Amniotic stem cell (primary cell): ENCODE data around the gene MAPK10.
"Not testable (repeated sequence)": the region's sequence is repeated elsewhere in the genome, so short reads cannot be mapped to it uniquely, and the experiment has no call there.

Experiments used
- DNase-seq: peaks from one replicate; lab custom pipeline; 2025; lab: John Stamatoyannopoulos, UW

Gene MAPK10

GRCh38 chr4:86106475-86106874 is 253.4 kb downstream of the MAPK10 start:
- no peak for DNase-seq

DNA sequence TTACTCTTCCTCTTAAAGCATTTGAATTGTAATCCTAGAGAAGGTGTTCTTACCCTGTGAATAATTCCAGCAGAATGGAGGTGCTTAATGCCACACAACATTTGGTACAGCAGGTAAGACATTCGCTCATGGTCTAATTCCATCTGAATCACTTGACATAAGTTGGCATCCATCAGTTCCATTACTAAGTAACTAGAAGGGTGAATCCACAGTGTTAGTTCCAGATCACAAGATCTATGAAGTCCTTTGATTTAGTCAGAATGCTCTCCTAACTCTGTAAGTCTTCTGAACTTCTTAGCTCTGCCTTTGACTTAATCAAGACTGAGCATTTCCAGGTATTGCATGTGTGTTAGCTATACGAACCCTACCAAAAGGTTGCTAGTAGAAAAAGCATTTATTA is 258.0 kb downstream of the MAPK10 start:
- no peak for DNase-seq

- no peak for DNase-seq
Measured at GRCh38 chr4:86101410-86101809, 258.4 kb downstream of the MAPK10 start.

GRCh38 chr4:86100539-86101215 is 259.2 kb downstream of the MAPK10 start:
- DNase-seq, result no peak

DNA sequence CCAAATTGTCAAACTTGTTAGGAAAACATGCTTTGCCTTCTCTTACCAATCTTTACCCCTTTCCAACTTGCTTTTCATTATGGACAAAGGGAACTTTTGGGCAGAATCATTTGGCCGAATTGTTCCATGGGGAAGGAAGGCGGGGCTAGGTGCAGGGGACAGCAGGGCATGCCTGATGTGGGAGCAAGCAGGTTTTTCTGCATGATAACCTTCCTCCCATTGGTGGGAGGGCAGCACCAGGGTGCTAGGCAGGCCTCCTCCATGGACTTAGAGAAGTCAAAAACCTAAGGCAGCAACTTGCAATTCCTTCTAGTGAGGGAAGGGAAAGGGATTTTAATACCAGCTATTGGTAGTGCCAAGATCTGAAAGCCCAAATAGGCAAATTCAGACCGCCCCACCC is 260.5 kb downstream of the MAPK10 start:
- DNase-seq, result no peak

GRCh38 chr4:86098691-86099090 is 261.2 kb downstream of the MAPK10 start:
- no peak for DNase-seq

- DNase-seq, result no peak
Measured at GRCh38 chr4:86096373-86096772, 263.5 kb downstream of the MAPK10 start.

- DNase-seq, result peak; percentile 53
Measured at GRCh38 chr4:86092684-86093083, 267.2 kb downstream of the MAPK10 start.

DNA sequence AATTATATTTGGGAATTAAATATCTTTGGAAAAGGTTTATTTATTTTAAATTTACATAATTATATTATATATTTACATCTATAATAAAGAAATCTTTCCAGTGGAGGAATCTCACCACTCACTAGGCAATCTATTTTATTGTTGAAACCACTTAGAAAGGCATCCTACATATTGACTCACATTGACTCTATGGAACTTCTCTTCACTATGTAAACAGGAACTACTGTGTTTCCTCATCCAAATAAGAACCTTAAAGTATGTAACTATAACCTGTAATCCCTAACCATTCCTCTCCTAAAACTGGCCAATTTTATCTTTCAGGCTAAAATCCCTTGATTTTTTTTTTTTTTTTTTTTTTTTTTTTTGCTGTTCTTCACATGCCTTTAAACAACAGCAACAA is 268.7 kb downstream of the MAPK10 start:
- DNase-seq, result no peak

DNA sequence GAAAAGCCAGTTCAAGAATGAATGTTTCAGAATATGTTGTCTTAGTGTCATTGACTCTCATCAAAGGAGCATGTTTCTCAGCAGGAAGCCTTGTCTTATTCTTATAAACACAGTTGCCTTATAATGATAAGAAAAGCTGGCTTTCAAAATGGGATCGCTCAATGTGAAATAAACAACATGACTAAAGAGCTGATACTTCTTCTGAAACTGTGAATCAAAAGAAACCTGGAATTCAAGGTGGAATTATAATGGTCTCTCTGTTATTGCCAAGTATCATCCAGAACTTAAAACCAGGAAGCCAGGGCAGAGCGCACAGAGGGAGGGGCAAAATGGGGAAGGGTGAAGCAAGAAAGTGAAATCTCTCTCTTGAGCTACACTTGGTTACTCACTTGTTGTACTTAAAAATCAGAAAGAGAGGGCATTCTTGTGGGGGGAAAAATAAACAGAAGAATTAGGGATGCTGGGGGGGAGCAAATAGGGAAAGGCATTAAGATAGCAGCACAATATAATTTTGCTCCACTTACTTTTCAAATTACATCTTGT is 270.0 kb downstream of the MAPK10 start:
- no peak for DNase-seq

GRCh38 chr4:86089053-86089452 is 270.8 kb downstream of the MAPK10 start:
- no peak for DNase-seq

DNA sequence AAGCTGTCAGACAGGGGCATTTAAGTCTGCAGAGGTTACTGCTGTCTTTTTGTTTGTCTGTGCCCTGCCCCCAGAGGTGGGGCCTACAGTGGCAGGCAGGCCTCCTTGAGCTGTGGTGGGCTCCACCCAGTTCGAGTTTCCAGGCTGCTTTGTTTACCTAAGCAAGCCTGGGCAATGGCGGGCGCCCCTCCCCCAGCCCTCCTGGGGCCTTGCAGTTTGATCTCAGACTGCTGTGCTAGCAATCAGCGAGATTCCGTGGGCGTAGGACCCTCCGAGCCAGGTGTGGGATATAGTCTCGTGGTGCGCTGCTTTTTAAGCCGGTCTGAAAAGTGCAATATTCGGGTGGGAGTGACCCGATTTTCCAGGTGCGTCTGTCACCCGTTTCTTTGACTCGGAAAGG is 284.1 kb downstream of the MAPK10 start:
- not testable (repeated sequence) for DNase-seq

- DNase-seq, result no peak
Measured at GRCh38 chr4:86060341-86060740, 299.5 kb downstream of the MAPK10 start.

GRCh38 chr4:86058621-86059020 is 301.2 kb downstream of the MAPK10 start:
- DNase-seq, result no peak

DNA sequence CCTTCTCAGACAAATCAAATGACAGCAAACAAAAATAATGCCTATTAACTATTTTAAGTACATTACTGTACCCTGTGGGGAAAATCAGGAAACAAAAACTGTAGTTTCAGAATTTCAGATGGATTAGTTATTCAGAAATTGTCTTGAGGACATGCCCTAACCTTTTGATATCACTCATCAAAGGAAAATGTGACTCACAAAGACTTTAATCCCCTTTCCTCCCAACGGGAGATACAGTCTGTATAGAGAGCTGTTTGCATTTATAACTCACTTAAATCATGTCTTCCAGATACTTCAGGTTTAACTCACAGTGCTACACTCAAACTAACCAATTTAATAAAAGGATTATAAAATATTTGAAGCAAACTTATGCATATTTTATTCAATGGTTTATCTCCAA is 304.0 kb downstream of the MAPK10 start:
- DNase-seq, result no peak

GRCh38 chr4:86054286-86055032 is 305.4 kb downstream of the MAPK10 start:
- no peak for DNase-seq

GRCh38 chr4:86050496-86050895 is 309.4 kb downstream of the MAPK10 start:
- no peak for DNase-seq

DNA sequence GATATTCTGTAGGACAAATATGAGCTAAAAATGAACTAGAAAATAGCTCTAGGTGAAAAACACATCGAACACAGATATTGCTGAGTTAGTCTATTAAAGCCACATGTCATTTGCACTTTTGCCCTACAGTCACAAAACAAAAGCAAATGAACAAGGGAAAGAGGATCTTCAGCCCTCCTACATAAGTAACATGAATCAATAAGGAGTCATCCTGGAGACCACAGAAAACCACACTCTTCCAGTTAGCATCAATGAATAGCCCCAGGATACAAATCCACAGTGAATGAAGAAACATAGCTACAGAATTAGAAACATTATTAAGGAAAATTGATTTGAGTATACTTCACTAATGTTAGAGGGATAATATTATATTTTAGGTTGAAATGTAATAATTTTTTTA is 311.4 kb downstream of the MAPK10 start:
- no peak for DNase-seq

DNA sequence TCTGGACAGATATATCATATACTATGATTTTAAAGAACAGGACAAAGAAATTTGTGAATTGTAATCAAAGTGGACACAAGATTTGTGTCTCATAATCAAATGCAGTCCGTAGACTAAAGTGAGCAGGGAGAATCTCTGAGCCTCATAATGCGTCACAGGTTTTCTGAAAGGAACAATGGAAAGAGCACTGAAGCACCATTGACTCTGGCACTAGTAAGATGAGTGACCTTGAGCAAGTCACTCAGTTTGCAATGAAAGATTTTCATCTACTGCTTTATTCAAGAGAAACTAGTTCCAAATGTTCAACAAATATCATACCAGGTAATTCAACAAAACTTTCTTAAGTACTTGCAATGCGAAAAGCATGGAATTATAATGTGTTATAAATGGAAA is 315.3 kb downstream of the MAPK10 start:
- DNase-seq, result no peak

DNA sequence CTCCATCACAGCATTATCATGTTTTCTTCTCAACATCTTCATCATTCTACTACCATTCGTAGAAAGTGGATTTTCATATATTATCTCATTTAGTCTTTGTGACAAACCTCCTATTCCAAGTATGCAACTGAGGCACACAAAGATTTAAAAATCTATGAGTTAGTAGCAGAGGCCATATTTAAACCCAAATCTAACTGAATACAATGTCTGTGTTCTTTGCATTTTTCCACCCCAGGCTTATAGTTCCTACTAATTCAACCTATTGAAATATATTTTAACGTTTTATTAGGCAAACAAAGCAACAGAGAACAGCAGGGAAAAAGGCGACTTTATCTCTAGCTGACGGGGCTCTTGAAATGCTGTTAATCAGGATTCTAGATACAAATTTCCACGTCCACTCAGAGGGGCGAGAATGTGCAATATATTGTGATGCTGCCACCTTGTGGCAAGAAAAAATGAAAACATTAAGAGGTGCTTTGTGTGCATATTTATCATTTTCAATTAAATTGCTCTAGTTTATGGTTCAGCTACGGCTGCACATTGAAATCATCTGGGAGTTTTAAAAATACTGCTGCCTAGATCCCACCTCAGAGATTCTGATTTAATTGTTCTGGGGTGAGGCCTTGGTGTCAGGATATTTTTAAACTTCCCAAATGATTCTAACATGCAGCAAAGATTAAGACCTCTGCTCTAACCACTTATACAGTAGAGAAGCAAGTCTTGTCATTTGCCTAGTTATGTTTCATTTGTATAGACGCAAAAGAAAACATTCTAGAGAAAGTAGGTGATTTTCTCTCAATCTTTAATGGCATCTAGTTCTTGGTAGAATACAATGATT is 315.9 kb downstream of the MAPK10 start:
- peak; percentile 33 for DNase-seq

- DNase-seq, result no peak
Measured at GRCh38 chr4:86038037-86038436, 321.8 kb downstream of the MAPK10 start.

- DNase-seq, result no peak
Measured at GRCh38 chr4:86036736-86037135, 323.1 kb downstream of the MAPK10 start.

GRCh38 chr4:86035688-86036087 is 324.2 kb downstream of the MAPK10 start:
- DNase-seq, result no peak
